Retinal pigment epithelial cell (primary cell): ENCODE measurements around the gene TUG1.

ENCODE experiments used
- DNase-seq: peaks from one replicate; pipeline ENCODE4 v3.0.0-alpha.2; 2010; ENCODE audit warnings: low read depth
- H3K4me3 ChIP-seq: 2 replicates; pipeline ENCODE4 v1.5.1; 2011; ENCODE audit warnings: mild to moderate bottlenecking, low read length, control low read depth, moderate library complexity
- TF ChIP-seq, protein P1 (sequence below): conservative IDR thresholded peaks from 2 replicates; pipeline ENCODE4 v1.5.1; 2011; ENCODE audit warnings: low read depth, low read length, control low read depth, inconsistent platforms

TUG1 gene

GRCh38 chr22:30926706-30927105, 42.4 kb upstream of the TUG1 start:
- H3K4me3 ChIP-seq = no peak overlapping the region
- TF ChIP-seq, protein P1, sequence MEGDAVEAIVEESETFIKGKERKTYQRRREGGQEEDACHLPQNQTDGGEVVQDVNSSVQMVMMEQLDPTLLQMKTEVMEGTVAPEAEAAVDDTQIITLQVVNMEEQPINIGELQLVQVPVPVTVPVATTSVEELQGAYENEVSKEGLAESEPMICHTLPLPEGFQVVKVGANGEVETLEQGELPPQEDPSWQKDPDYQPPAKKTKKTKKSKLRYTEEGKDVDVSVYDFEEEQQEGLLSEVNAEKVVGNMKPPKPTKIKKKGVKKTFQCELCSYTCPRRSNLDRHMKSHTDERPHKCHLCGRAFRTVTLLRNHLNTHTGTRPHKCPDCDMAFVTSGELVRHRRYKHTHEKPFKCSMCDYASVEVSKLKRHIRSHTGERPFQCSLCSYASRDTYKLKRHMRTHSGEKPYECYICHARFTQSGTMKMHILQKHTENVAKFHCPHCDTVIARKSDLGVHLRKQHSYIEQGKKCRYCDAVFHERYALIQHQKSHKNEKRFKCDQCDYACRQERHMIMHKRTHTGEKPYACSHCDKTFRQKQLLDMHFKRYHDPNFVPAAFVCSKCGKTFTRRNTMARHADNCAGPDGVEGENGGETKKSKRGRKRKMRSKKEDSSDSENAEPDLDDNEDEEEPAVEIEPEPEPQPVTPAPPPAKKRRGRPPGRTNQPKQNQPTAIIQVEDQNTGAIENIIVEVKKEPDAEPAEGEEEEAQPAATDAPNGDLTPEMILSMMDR = no peak

DNA sequence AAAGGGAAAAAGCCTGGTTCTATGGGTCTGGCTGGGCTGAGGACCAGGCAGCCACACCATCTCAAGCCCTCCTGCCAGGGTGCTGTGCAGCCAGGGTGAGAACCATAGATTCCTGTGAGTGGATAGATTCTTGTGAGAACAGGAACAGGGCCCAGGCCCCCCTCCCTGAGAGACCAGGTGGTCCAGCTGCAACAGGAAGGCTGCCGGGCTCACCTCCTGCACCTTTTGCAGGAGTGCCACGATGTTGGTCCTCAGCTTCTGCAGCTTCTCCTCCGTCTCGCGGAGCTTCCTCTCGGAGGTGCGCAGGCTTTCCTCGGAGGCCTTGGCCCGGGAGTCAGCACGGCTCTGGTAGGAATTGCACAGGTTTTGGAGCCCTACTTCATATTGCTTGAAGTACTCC, 41.3 kb upstream of the TUG1 start:
- TF ChIP-seq, protein P1 = no peak
- no peak for DNase-seq
- no peak overlapping the region for H3K4me3 ChIP-seq

More at GRCh38 chr22:30926706-30927105, 42.4 kb upstream of the TUG1 start:
- no peak for DNase-seq

GRCh38 chr22:30928401-30928800, 40.7 kb upstream of the TUG1 start:
- TF ChIP-seq, protein P1 = no peak
- DNase-seq = no peak
- no peak overlapping the region for H3K4me3 ChIP-seq

GRCh38 chr22:30930228-30930627, 38.8 kb upstream of the TUG1 start:
- DNase-seq = no peak
- no peak overlapping the region for H3K4me3 ChIP-seq
- TF ChIP-seq, protein P1 = no peak

- no peak overlapping the region for H3K4me3 ChIP-seq
- TF ChIP-seq, protein P1 = no peak
These were observed 37.3 kb upstream of the TUG1 start for GRCh38 chr22:30931541-30932300.

DNA sequence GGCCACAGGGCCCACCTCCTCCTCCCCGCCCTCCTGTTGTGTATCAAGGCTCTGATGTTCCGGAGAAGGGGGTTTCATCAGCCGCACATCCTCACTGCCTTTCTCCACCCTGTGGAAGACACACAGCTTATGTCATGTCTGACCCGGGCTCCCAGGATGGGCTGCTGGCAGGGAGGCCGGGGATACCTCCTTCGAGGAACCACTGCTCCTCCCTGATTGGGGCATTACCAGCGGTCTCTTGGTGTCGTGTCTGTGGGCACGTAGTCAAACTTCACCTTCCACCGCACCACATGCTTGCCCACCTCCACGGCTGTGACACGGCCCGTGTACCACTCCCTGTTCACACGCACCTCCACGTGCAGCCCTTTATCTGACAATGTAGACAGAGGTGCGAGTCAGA, 36.4 kb upstream of the TUG1 start:
- TF ChIP-seq, protein P1 = no peak
- DNase-seq = no peak
- H3K4me3 ChIP-seq = no peak overlapping the region

More at GRCh38 chr22:30931541-30932300, 37.3 kb upstream of the TUG1 start:
- no peak for DNase-seq

DNA sequence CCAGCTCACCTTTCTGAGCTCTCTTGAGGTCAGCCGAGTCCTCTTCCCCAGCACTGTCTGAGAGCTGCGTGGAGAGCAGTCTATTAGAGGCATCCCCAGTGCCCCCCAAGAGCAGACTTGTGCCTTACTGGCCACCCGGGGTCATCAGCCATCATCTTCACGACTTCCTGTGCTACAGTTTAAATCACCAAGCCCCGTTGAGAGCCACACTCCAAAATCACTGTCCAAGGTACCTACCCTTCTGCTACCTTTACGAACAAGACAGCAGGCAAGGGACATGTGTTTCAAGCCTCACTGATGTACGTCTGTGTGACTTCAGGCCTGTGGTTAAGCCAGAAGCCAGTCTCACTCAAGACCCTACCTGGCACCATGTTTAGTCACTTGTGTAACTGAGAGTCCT, 35.6 kb upstream of the TUG1 start:
- DNase-seq = no peak
- no peak overlapping the region for H3K4me3 ChIP-seq
- TF ChIP-seq, protein P1 = no peak
